ENCODE results near the gene TP53I11.

DNA sequence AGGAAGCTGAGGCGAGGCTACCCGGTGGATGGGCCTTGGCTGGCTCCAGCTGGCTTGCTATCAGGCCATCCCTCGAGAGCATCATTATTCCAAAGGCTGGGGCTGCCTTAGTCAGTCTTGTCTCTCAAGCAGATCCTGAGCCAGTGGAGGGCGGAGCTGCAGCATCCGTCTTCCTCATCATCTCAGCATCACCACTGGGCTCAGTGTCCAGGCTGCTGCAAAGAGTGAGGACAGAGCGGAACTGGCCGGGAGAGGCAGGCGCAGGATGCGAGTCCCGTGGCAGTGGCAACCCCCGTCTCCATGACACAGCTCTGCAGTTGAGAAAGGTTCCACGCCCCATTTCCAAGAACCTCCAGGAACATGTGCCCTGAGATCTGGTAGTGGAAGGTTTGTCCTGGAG is 4.4 kb downstream of the TP53I11 start:
- TF ChIP-seq, protein P1, sequence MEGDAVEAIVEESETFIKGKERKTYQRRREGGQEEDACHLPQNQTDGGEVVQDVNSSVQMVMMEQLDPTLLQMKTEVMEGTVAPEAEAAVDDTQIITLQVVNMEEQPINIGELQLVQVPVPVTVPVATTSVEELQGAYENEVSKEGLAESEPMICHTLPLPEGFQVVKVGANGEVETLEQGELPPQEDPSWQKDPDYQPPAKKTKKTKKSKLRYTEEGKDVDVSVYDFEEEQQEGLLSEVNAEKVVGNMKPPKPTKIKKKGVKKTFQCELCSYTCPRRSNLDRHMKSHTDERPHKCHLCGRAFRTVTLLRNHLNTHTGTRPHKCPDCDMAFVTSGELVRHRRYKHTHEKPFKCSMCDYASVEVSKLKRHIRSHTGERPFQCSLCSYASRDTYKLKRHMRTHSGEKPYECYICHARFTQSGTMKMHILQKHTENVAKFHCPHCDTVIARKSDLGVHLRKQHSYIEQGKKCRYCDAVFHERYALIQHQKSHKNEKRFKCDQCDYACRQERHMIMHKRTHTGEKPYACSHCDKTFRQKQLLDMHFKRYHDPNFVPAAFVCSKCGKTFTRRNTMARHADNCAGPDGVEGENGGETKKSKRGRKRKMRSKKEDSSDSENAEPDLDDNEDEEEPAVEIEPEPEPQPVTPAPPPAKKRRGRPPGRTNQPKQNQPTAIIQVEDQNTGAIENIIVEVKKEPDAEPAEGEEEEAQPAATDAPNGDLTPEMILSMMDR (IDR thresholded peaks at IDR 0.05; ENCODE audit: insufficient read depth, low read length, poor library complexity, severe bottlenecking) = no peak
- no peak for TF ChIP-seq EZH2phosphoT487 (conservative IDR thresholded peaks at IDR 0.05; ENCODE audit: low read length)
